ENCODE data around the gene RGS10. TPM values are rescaled to one million over a fixed set of nuclear protein-coding genes. Genes with fewer than 3 reads are reported as not detected.

The RGS10 gene
- total RNA-seq, 1 donor from 2014 or later = 311 TPM

GRCh38 chr10:119452396-119452795 lies 90.1 kb downstream of the RGS10 start:
- no peak overlapping the region for H3K27ac Mint-ChIP-seq (ENCODE audit: unreplicated experiment)
- DNase-seq = no peak
- H3K36me3 Mint-ChIP-seq (ENCODE audit: unreplicated experiment) = no peaks in the 10 kb centered on the region

GRCh38 chr10:119451300-119451896 lies 91.1 kb downstream of the RGS10 start:
- TF ChIP-seq CTCF (IDR thresholded peaks at IDR 0.05; ENCODE audit: partially characterized antibody, unreplicated experiment) = no peak
- Mint-ChIP-seq H3K27ac (ENCODE audit: unreplicated experiment) (no peak overlapping the region), H3K36me3 (ENCODE audit: unreplicated experiment) (no peaks in the 10 kb centered on the region), H3K9me3 (ENCODE audit: unreplicated experiment) (peaks cover 11% of the 10 kb centered on the region), H3K4me1 (ENCODE audit: low read depth, unreplicated experiment) (peaks cover 11% of the 10 kb centered on the region), H3K4me3 (ENCODE audit: unreplicated experiment) (no peak overlapping the region), H3K27me3 (ENCODE audit: unreplicated experiment) (peaks cover 8% of the 10 kb centered on the region)
- no peak for DNase-seq

More at GRCh38 chr10:119452396-119452795, 90.1 kb downstream of the RGS10 start:
- peaks cover 14% of the 10 kb centered on the region for H3K4me1 Mint-ChIP-seq (ENCODE audit: low read depth, unreplicated experiment)
- H3K27me3 Mint-ChIP-seq (ENCODE audit: unreplicated experiment) = peaks cover 10% of the 10 kb centered on the region
- peaks cover 11% of the 10 kb centered on the region for H3K9me3 Mint-ChIP-seq (ENCODE audit: unreplicated experiment)
- H3K4me3 Mint-ChIP-seq (ENCODE audit: unreplicated experiment) = no peak overlapping the region
- TF ChIP-seq CTCF (IDR thresholded peaks at IDR 0.05; ENCODE audit: partially characterized antibody, unreplicated experiment) = no peak

GRCh38 chr10:119450606-119451299 lies 91.8 kb downstream of the RGS10 start:
- Mint-ChIP-seq H3K4me1 (ENCODE audit: low read depth, unreplicated experiment) (peaks cover 11% of the 10 kb centered on the region), H3K9me3 (ENCODE audit: unreplicated experiment) (peaks cover 14% of the 10 kb centered on the region), H3K27me3 (ENCODE audit: unreplicated experiment) (peaks cover 10% of the 10 kb centered on the region), H3K27ac (ENCODE audit: unreplicated experiment) (no peak overlapping the region), H3K4me3 (ENCODE audit: unreplicated experiment) (no peak overlapping the region), H3K36me3 (ENCODE audit: unreplicated experiment) (no peaks in the 10 kb centered on the region)
- no peak for TF ChIP-seq CTCF (IDR thresholded peaks at IDR 0.05; ENCODE audit: partially characterized antibody, unreplicated experiment)
- no peak for DNase-seq

Other genes starting within 250 kb of the RGS10 start
- 216 TPM for gene TIAL1, start 54.2 kb upstream of the RGS10 start, total RNA-seq (ENCODE audit: unreplicated experiment)
- 15.7 TPM for gene BAG3, start 108.7 kb upstream of the RGS10 start, total RNA-seq (ENCODE audit: unreplicated experiment)
- 186 TPM for gene INPP5F, start 183.3 kb upstream of the RGS10 start, total RNA-seq (ENCODE audit: unreplicated experiment)

Data from glutamatergic neuron (in vitro differentiated cells).